NCI-H128 (cell line): ENCODE results near the gene TPX2.
"Not testable (repeated sequence)": the region's sequence is repeated elsewhere in the genome, so short reads cannot be mapped to it uniquely, and the experiment has no call there.

ENCODE experiments used
- DNase-seq: peaks from one replicate; lab custom pipeline; 2025; ENCODE audit not compliant: unreplicated experiment; lab: John Stamatoyannopoulos, UW

Gene TPX2

DNA sequence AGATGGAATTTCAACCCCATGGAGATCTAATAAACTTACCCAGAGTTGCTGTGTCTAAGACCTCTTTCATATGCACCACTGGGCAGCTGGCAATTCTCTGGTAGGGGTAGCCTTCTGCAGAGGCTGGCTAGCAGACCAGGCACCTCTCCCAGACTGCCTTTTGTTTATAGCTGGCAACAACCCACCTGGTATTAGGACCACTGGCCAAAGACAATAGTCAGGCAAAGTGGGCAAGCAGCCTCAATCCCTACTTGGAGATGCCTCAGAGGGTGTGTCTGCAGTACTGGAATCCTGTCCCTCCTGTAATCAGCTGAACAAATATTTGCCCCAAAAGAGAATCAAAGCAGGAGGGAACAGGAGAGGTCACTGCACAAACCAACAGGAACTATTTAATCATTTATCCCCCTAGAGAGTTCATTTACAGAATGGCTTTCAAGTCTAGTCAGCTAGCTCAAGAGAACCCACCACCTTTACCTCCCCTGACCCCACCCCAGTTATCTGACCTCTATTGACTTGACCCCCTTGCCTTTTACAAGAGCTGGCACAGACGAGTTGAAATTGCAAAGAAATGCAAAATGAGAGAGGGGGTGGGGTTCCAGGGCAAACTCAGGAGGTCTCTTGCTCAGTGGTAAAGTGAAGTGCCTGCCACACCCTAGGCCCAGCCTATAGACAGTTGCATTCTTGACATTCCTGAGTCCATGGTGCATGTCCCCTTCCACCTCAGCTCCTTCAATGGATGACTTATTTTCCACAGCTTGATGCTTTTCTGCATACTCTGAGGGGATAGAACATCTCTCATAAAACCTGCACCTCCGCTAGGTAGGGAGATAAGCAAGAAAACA is 19.2 kb upstream of the TPX2 start:
- DNase-seq, result no peak

DNA sequence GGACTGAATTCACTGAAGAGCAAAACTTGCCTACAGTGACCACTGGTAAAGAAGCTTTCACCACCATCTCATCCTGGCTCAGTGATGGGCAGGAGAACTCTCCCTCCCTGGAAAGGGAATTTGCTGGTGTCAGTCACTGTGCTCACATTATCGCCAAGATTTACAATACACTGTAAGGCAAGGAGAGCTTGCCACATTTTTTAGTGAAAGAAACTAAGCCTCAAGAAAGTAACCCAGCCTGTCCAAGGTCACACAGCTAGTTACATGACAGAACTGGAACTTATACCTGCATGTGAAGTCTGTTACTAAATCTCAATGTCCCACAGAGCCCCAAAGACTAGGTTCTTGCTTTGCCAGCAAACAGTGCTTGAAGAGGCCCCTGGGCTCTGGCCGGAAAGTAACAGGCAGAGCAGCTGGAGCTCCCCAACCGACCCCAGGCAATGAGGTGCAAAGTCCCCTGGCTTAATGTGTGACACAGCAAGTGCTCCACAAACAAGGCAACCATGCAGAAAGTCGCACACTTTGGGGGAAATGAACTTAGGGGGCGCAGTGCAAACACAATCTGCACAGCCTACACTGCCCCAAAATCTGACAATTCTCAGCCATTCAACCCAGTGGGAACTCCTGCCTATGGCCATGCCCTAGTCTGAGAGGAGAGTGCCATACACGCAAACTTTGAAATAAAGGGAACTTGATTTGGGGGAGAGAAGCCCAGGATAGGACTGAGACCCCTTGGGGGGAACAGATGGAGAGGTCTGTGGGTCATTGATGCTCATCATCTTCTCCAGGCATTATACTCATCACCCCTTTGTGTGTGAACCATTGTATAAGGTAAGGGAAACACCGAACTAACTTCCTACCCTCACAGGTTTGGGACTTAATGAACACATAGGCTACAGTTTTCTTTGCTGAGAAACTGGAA is 18.3 kb upstream of the TPX2 start:
- no peak for DNase-seq

DNA sequence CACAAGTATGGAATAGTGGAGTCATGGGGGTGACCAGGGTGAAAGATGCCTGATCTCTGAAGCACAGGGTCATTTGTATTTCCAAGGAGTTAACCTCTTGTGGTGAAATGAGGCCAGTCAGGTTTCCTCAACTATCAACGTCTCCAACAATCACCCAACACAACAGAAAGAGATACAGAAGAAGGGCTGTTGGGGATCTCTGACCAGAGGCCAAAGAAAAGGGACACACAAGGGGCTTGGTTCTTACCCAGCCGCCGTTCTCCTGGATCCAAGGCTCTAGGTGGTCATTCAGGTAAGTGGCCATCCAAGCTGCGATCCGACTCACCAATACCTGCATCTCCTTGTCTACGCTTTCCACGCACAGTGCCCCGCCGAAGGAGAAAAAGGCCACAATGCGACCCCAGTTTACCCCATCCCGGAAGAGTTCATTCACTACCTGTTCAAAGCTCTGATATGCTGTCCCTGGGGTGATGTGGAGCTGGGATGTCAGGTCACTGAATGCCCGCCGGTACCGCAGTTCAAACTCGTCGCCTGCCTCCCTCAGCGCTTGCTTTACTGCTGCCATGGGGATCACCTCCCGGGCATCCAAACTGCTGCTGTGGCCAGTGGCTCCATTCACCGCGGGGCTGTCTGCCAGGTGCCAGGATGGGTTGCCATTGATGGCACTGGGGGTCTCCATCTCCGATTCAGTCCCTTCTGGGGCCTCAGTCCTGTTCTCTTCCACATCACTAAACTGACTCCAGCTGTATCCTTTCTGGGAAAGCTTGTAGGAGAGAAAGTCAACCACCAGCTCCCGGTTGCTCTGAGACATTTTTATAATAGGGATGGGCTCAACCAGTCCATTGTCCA is 17.5 kb upstream of the TPX2 start:
- no peak for DNase-seq

DNA sequence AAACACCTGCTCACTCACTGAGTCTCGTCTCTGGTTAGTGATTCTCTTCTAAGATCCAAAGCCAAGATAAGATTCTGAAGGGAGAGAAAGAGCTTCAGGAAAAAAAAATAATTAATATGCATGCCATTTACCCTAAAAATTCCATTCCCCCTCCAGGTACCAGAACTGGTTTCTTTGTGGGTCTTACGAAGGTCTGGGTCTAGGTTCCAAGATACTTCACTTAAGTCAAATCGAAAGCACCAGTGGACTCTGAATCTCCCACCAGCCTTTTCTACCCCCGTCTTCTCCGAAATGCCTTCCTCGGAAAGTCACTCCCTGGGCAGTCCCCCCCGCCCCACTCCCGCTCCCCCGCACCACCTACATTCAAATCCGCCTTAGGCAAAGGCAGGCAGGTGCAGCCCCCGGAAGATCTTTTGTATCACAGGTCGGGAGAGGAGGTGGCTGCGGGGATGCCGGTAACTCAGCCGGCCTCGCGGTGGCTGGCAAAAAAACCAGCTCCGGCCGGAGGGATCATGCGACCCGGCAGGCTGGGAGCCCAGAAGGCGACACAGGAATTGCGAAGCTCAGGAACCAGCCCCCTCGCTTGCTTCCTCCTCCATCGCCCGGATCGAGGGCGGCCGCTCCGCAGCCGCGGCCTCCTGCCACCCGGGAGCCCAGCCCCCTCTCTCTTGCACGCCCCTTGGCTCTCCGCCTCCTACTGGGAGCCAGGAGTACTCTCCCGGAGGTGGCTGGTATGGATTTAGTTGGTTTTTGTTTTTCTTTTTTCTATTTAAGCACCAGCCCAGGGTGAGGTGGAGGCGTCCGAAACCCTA is 16.6 kb upstream of the TPX2 start, which contains the start of gene BCL2L1:
TSS of gene BCL2L1 (minus strand) at position 612 of the 812 bp plus-strand sequence. CDS start 650 bp downstream, outside the sequence.
- DNase-seq, result peak; percentile 81

DNA sequence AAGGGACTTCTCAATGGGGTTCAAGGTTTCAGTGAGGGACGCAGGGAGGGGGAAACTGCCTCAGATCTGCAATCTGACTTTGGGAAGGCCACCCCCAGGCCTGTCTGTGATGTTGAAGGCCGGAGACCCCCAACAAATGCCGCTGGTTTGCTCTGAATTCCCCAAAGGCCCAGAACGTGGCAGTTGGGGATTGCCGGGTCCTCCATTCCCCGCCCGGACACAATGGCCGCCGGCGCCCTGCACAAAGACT is 16.1 kb upstream of the TPX2 start:
- DNase-seq, result no peak

DNA sequence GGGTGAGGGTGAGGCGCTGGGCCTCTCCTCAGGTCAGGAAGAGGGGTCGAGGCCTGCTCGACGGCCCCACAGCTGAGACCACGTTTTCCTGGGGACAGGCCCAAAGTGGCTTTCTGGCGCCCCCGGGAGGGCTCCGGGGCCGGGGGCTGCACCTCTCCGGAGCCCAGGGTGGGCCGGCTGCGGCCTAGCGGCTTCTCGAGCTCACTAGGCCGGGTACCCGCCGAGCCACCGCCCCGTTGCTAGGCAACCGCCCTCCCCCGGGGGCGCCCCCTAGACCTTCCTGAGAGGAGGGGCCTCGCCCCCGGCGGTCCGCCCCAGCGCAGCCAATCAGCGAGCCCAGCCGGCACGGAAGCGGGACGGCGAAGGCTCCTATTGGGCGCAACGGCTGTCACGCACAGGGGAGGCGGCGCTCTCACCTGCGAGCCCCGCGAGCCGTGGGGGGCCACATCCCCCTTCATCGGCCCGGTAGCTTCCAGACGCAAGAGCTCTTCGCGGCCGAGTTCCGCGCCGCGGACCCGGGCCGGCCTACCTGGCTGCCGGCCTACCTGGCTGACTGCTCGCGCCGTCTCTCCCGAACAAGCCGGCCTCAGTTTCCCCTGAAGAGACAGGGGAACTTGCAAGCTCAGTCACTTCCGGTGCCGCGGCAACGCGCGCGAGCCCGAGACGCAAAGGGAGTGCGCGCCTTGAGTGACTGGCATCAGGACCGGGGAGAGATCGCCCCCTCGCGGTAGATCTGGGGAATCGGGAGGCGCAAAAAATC is 15.6 kb upstream of the TPX2 start:
- DNase-seq, result peak; percentile 96

DNA sequence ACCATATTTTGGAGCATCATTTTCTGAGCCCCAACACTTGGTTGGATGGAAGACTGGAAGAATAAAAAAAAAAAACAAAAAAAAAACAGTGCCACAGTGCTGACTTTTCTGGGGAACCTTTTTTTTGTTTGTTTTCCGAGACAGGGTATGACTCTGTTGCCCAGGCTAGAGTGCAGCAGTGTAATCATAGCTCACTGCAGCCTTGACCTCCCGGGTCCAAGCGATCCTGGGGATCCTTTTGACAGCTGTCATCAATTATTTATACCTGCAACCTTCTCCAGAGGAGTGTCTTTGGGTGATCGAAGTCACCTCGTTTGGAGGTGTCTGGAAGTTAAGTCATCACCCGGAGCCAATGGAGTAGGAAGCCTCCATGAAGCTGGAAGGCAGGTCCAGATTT is 7.8 kb upstream of the TPX2 start:
- no peak for DNase-seq

DNA sequence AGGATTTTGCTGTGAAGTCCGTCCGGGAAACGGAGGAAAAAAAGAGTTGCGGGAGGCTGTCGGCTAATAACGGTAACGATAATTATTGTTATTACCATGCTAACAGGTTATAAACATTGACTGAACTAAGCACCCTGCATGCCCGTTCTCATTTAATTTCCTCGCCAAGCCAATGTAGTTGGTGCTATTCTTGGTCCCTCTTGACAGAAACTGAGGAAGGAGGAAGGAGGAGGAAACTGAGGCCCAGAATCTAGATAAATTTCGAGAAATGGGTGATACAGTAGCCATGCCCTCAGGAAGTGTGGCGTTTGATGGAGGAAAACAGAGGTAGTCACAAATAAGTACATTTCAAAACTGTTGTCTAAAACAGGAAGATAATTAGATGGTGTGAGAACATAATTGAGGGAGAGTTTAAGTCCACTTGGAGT is 474 bp downstream of the TPX2 start:
- DNase-seq, result no peak

DNA sequence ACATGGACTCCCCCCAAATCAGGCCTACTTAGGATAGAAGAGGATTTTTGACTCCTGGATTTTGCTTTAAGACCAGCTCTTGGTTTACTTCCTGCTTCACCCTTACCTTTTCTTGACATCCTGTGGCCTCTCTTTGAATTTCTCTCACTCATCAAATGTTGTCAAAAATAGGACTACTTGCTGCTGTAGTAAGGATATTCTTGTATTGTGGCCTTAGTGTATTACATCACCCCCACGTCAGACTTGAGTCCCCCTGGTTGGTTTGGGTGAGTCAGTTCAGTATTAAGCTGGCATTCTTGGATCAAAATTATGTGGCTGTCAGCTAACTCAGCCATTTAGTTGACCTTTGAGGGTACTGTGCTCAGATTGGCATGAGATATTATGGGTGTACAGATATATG is 1.1 kb downstream of the TPX2 start:
- DNase-seq, result no peak

DNA sequence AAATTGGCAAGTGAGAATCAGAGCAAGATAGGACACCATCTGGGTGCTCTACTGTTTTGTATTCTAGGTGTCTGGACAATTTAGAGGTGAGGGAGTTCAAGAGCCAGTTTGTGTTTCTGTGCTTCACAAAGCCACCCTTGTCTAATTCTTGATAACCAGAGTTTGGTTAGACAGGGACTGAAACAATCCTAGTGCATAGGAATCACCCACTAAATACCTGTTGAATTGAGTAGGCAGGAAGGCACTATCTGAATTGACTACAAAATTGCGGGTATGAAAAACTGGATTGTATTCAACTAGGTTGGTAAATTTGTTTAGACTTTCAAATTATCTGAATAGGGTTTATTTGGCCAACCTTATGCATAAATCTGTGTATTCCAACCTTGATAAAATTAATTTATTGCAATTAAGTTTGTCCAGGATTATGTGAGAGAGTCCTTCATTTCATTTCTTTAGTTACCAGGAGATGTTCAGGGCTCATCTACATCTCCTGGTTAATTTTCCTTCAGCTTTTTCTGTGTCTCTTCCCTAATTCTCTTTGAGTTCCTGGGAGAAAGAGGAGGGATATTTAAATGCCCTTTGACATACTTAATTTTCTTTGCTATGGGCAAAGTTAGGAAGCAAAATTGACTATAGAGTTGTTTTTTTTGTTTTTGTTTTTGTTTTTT is 1.7 kb downstream of the TPX2 start:
- no peak for DNase-seq

DNA sequence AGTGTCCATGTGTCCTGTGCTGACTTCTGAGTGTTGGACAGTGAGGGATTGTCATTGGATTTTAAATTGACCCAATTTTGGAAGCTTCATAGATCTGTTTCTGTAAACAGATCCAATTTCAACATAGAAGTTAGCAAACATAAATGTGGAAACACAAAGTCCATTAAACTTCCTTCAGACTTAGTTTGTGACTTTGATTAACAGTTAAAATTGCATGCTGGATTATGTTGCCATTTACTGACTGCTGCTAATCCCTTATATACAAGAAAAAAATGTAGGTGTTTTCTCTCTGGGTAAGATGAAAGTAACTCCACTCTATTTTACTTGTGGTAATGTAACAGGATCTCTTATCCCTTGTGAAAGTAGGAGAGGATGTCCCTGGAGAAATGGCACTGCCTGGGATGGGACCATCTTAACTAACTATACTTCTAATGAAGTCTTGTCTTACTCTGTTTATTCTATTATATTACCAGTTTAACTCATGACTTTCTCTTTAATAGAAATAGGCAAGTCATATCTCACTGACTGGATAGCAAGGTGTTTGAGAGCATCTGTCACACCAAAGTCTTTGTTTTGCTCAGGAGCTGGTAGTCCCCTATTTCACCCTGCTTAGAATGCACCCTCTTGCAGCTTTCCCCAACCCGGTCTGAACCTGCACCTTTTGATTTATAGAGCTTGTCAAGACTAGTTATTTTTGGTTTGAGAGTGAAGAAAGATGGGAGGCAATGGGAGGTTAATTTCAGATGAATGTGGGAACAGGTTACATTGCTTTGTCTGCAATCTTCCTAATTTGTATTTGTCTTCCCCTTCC is 7.2 kb downstream of the TPX2 start:
- DNase-seq, result no peak

DNA sequence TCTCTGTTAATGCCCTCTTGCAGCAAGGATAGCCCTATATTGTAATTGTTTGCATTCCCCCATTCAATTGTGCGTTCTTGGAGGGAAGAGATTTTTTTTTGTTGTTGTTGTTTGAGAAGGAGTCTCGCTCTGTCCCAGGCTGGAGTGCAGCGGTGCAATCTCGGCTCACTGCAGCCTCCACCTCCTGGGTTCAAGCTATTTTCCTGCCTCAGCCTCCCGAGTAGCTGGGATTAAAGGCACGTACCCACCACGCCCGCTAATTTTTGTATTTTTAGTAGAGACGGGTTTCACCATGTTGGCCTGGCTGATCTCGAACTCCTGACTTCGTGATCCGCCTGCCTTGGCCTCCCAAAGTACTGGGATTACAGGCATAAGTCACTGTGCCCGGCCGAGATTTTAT is 7.9 kb downstream of the TPX2 start:
- not testable (repeated sequence) for DNase-seq

DNA sequence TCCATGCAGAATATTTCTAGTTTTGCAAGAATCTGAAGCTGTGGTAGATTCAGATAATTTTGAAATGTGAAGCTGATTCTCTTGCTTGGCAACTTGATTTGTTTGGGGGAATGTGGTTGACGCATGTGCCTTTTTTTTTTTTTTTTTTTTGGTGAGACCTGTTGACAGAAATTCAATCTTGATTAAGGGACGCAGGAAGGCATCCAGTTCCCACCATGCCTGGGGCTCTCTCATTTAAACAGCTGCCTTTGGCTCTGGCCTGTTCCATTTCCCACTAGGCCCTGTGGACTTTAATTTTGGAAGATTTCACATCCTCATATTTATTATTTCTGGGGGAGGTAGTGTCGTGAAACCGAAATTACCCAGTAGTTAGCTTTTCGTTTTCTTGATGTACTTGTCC is 8.6 kb downstream of the TPX2 start:
- DNase-seq, result no peak

DNA sequence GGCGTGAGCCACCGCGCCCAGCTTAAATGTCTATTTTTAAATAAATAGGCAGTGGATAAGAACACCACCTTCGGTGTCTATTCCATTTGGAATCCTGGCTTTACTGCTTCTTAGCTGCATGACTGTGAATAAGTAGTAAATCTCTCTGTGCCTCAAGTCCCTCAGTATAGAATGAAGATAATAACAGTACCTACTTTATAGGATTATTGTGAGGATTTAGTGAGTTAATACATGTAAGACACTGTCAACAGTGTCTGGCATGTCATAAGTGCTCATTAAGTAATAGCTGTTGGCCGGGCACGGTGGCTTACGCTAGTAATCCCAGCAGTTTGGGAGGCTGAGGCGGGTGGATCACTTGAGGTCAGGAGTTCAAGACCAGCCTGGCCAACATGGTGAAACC is 10.1 kb downstream of the TPX2 start:
- DNase-seq, result no peak

DNA sequence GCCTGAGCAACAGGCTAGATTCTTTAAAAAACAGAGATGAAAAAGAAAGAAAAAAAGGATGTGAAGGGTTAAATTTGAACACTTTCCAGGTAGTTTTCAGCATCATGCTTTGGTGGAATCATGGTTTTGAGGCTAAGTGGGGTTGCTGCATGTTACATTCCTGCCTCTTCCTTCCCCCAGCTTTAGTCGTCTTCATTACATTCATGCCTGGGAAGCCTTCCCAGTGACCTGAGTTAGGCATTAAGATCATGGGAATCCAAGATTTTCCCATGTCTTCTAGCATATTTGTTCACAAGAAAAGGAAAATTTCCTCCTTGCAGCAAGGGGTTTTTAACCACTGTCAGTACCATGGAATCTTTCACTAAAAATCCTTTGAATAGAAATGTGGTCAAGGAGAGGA is 12.0 kb downstream of the TPX2 start:
- DNase-seq, result no peak

DNA sequence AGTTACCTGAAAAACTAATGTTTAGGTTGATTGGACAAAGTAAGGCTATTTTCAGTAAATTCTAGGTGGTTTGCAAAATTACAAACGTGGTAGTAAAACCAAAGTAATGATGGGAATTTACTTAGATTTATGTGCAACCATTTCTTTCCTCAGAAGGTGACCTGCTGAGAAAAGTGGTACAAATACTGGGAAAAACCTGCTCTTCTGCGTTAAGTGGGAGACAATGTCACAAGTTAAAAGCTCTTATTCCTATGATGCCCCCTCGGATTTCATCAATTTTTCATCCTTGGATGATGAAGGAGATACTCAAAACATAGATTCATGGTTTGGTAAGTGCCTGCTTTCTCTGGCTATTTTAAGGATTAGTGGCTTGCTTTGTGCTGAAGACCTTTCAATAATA is 18.2 kb downstream of the TPX2 start:
- no peak for DNase-seq

DNA sequence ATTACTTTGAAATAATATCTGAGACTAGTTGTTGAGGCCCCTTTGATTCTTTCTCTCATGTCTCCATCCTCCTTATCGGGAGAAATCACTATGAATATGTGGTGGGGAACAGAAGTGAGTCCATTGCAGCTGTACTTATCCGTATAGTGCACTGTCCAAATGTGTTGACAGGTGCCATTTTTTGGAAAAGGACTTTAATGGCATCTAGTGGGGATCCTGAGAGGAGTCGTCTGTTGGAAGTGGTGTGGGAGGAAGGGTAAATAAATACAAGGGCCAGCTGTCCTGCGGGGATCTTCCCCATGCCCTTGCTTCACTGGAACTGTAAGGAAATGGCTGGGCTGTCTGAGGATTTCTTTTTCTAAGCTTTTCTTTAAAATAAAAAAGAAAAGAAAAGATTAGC is 19.4 kb downstream of the TPX2 start:
- no peak for DNase-seq

DNA sequence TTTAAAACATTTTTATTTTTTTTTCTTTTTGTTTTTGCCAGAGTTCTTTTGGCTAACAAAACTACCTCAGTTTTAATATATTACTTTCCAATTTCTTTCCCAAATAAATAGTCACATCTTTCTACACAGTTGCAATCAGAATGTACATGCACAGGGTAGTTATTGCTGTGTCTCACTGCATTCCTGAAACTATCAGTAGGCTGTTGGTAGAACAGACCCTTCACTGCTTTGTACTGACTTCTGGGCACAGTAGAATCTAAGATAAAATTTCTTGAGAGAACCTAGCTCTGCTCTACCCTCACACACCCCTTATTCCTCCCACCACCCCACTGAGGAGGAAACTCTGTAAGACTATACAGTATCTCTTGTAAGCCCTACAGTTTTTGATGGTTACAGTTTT is 19.9 kb downstream of the TPX2 start:
- no peak for DNase-seq
